ENCODE results near the gene CCL18.

DNA sequence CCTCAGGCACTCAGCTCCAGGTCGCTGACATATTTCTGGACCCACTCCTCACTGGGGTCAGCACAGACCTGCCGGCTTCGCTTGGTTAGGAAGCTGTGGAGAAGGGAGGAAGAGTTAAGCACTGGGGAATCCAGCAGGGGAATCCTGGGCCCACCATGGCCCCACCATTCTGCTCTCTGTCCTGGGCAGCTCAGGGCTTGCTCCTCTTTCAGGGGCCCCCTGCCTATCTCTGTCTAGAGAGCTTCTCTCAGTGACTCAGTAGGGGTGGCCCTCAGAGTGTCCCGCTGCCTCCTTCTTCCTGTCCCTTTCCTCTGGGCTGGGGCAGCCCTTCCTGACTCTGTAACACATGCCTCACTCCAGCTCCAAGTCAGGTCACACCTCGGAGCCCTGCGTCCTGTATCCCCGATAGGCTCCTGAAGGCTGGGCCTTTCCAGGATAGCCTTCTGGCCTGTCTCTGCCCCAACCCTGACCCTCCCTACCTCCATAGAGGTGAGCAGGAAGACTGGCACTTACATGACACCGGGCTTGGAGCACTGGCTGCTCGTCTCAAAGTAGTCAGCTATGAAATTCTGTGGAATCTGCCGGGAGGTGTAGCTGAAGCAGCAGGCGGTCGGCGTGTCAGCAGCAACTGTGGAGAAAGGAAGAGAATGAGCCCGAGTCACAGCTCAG, 24.7 kb downstream of the CCL18 start:
- TF ChIP-seq, protein P1, sequence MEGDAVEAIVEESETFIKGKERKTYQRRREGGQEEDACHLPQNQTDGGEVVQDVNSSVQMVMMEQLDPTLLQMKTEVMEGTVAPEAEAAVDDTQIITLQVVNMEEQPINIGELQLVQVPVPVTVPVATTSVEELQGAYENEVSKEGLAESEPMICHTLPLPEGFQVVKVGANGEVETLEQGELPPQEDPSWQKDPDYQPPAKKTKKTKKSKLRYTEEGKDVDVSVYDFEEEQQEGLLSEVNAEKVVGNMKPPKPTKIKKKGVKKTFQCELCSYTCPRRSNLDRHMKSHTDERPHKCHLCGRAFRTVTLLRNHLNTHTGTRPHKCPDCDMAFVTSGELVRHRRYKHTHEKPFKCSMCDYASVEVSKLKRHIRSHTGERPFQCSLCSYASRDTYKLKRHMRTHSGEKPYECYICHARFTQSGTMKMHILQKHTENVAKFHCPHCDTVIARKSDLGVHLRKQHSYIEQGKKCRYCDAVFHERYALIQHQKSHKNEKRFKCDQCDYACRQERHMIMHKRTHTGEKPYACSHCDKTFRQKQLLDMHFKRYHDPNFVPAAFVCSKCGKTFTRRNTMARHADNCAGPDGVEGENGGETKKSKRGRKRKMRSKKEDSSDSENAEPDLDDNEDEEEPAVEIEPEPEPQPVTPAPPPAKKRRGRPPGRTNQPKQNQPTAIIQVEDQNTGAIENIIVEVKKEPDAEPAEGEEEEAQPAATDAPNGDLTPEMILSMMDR (IDR thresholded peaks at IDR 0.05; ENCODE audit: insufficient read depth, low read depth, low read length): no peak
- TF ChIP-seq EZH2 (IDR thresholded peaks at IDR 0.05; ENCODE audit: insufficient read depth, low read length): no peak
